ENCODE data around the gene FEM1B. TPM values are rescaled to one million over a fixed set of nuclear protein-coding genes. Genes with fewer than 3 reads are reported as not detected.

Gene FEM1B
- total RNA-seq, 1 experiment from 2014 or later = 70.2 TPM

DNA sequence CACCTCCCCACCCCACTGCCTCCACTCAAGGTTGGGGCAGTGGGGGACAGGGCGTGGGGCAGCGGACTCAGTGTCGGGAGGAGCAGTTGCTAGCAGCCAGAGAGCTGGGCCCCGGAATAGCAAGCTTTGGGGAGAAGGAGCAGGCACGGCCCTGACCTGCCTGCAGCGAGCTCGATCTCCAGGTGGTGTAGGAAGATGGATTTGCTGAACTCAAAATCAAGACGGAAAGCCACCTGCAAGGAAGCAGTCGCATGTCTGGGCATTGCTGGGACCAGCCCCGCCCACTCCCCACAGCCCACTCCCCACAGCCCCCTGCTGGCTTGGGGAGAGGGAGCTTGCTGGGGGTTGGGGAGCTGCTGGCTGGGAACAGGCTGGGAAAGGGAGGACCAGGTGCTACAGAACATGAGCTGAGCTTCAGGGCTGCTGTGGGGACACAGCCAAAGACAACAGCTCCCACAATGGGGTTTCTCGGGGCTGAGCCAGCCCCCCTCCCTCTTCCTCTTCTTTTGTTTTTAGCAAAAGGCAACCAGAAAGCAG lies 38.0 kb downstream of the FEM1B start:
- Mint-ChIP-seq H3K4me3 (ENCODE audit: unreplicated experiment) (no peak overlapping the region), H3K27me3 (ENCODE audit: insufficient read depth, unreplicated experiment) (no peaks in the 10 kb centered on the region), H3K4me1 (ENCODE audit: insufficient read depth, unreplicated experiment) (no peaks in the 10 kb centered on the region), H3K27ac (ENCODE audit: low read depth, unreplicated experiment) (no peak overlapping the region), H3K36me3 (ENCODE audit: insufficient read depth, unreplicated experiment) (no peaks in the 10 kb centered on the region), H3K9me3 (ENCODE audit: unreplicated experiment) (no peaks in the 10 kb centered on the region)
- intact Hi-C loops (cut with micrococcal nuclease) = no loop called here
- CTCF ChIA-PET = interaction anchor here (0.9 to 1.9 kb wide), 3 partner anchors 9 to 64 kb away, joined by 4 to 7 read pairs (median 5); no protein-coding TSS in a partner anchor
- DNase-seq (ENCODE audit: unreplicated experiment) = no peak
- BruUV-seq (replicated peaks) = no TSS peak
- TF ChIP-seq, protein P1, sequence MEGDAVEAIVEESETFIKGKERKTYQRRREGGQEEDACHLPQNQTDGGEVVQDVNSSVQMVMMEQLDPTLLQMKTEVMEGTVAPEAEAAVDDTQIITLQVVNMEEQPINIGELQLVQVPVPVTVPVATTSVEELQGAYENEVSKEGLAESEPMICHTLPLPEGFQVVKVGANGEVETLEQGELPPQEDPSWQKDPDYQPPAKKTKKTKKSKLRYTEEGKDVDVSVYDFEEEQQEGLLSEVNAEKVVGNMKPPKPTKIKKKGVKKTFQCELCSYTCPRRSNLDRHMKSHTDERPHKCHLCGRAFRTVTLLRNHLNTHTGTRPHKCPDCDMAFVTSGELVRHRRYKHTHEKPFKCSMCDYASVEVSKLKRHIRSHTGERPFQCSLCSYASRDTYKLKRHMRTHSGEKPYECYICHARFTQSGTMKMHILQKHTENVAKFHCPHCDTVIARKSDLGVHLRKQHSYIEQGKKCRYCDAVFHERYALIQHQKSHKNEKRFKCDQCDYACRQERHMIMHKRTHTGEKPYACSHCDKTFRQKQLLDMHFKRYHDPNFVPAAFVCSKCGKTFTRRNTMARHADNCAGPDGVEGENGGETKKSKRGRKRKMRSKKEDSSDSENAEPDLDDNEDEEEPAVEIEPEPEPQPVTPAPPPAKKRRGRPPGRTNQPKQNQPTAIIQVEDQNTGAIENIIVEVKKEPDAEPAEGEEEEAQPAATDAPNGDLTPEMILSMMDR (IDR thresholded peaks at IDR 0.05; ENCODE audit: unreplicated experiment) = no peak
- POLR2A ChIA-PET = no interaction called here

DNA sequence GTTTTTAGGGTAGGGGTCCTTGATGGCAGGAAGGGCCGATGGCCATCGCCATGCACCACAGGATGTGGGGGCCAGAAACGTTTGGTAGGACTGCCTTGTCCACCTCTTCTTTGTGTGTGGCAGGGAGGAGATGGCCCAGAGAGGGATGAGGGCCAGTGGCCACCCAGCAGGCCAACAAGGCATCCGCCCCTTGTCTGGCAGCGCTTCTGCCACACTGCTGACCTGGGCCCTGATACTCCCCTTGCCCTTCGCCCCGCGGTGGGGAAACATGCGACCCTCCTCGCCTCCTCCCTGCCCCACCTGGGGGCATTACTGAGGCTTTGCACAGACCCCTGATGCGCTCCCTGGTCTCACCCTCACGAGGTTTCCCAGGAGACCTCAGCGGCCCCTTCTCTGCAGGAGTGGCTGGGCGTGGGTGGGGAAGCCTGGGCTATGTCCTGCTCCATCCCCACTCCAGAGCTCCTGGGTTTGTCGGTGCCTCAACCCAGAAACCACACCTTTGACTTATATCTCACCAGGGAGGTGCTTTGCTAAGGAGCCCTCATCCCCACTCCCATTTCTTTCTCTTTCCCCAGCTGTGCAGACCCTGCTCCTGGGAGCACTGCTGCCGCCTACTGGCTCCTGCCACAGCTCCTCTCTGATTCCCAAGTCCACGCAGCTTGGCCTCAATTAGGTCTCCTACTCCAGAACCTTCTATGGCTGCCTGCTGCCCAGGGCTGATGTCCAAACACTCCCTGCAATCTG lies 38.7 kb downstream of the FEM1B start:
- BruUV-seq (replicated peaks) = no TSS peak
- no peaks in the 10 kb centered on the region for H3K9me3 Mint-ChIP-seq (ENCODE audit: unreplicated experiment)

DNA sequence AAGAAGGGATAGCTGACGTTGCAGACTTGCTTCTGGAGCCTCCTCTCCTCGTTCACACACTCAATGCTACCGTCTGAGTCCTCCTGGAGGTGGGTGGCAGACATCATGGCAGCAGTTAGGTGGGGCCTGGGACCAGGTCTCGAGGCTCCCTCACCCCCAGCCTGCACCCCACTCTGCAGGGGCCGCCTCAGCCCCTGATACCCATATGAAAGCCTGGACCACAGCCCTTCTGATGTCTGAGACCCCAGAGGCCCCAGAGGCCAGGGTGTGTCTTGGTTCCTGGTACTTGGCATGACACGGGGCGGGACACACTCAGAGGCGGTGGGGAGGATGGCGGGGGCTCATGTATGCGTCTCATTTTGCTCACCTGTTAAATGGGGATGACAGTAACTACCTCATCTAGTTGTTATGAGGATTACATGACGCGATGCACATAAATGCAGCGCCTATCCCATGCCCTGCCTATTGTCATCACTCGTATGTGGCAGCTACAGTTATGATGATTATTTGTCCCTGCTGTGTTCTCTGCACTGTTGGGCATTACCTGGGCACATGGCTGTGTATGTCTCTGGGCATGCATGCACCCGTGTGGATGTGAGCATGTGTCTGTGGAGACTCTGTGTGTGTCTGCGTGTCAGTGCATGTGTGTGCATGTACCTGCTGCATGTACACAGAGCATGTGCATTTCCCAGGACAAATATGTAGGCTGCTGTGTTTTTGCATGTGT lies 39.9 kb downstream of the FEM1B start:
- ChIA-PET CTCF (interaction anchor here (0.6 kb wide), 1 partner anchor 357 kb away, joined by 3 read pairs; no protein-coding TSS in a partner anchor), POLR2A (no interaction called here)
- Mint-ChIP-seq H3K27ac (ENCODE audit: low read depth, unreplicated experiment) (no peak overlapping the region), H3K27me3 (ENCODE audit: insufficient read depth, unreplicated experiment) (no peaks in the 10 kb centered on the region), H3K4me3 (ENCODE audit: unreplicated experiment) (no peak overlapping the region), H3K4me1 (ENCODE audit: insufficient read depth, unreplicated experiment) (no peaks in the 10 kb centered on the region), H3K36me3 (ENCODE audit: insufficient read depth, unreplicated experiment) (peaks cover 5% of the 10 kb centered on the region), H3K9me3 (ENCODE audit: unreplicated experiment) (no peaks in the 10 kb centered on the region)
- no peak for DNase-seq (ENCODE audit: unreplicated experiment)
- no TSS peak for BruUV-seq (replicated peaks)
- TF ChIP-seq, protein P1 (IDR thresholded peaks at IDR 0.05; ENCODE audit: unreplicated experiment) = no peak
- intact Hi-C loops (cut with micrococcal nuclease) = no loop called here

More for the DNA sequence above, 38.7 kb downstream of the FEM1B start:
- TF ChIP-seq, protein P1 (IDR thresholded peaks at IDR 0.05; ENCODE audit: unreplicated experiment) = peak; percentile 30
- no peak overlapping the region for H3K4me3 Mint-ChIP-seq (ENCODE audit: unreplicated experiment)
- intact Hi-C loops (cut with micrococcal nuclease) = no loop called here
- no peaks in the 10 kb centered on the region for H3K27me3 Mint-ChIP-seq (ENCODE audit: insufficient read depth, unreplicated experiment)
- H3K36me3 Mint-ChIP-seq (ENCODE audit: insufficient read depth, unreplicated experiment) = no peaks in the 10 kb centered on the region
- ChIA-PET POLR2A (interaction anchor here (1.0 kb wide), 1 partner anchor 39 kb away, joined by 3 read pairs; the partner anchor contains the start of gene FEM1B), CTCF (interaction anchor here (0.5 to 1.9 kb wide), 8 partner anchors 10 to 588 kb away, joined by 3 to 7 read pairs (median 4); no protein-coding TSS in a partner anchor)
- no peaks in the 10 kb centered on the region for H3K4me1 Mint-ChIP-seq (ENCODE audit: insufficient read depth, unreplicated experiment)
- no peak for DNase-seq (ENCODE audit: unreplicated experiment)
- no peak overlapping the region for H3K27ac Mint-ChIP-seq (ENCODE audit: low read depth, unreplicated experiment)
